ENCODE data around the gene ABHD12B. TPM values are rescaled to one million over a fixed set of nuclear protein-coding genes. Genes with fewer than 3 reads are reported as not detected.

The ABHD12B gene
- total RNA-seq, 1 donor from 2014 or later: not detected

- FAIRE-seq (no peak), DNase-seq (ENCODE audit: low read depth) (no peak)
- Histone ChIP-seq H3K79me2 (ENCODE audit: insufficient read depth, low read length) (no peaks in the 10 kb centered on the region), H3K4me2 (ENCODE audit: low read length) (no peak overlapping the region), H3K27ac (ENCODE audit: low read depth, low read length) (no peak overlapping the region), H3K4me1 (ENCODE audit: insufficient read depth, low read length) (peaks cover 4% of the 10 kb centered on the region), H3K9ac (ENCODE audit: low read length) (no peak overlapping the region), H3K36me3 (ENCODE audit: insufficient read depth, low read length) (no peaks in the 10 kb centered on the region), H3K27me3 (ENCODE audit: insufficient read depth, low read length) (no peaks in the 10 kb centered on the region), H3K4me3 (ENCODE audit: insufficient read depth, low read depth, low read length) (no peak overlapping the region), H3K9me3 (ENCODE audit: insufficient read depth, low read depth, low read length) (no peaks in the 10 kb centered on the region), H4K20me1 (ENCODE audit: insufficient read depth, low read length) (no peaks in the 10 kb centered on the region), H2AFZ (ENCODE audit: low read depth, low read length) (no peak overlapping the region)
- Mint-ChIP-seq H3K4me3 (ENCODE audit: unreplicated experiment) (no peak overlapping the region), H3K27ac (ENCODE audit: unreplicated experiment) (no peak overlapping the region), H3K27me3 (ENCODE audit: low read depth, unreplicated experiment) (peaks cover 6% of the 10 kb centered on the region), H3K4me1 (ENCODE audit: low read depth, unreplicated experiment) (no peaks in the 10 kb centered on the region), H3K9me3 (ENCODE audit: unreplicated experiment) (no peaks in the 10 kb centered on the region), H3K36me3 (ENCODE audit: low read depth, unreplicated experiment) (no peaks in the 10 kb centered on the region)
- TF ChIP-seq EZH2 (IDR thresholded peaks at IDR 0.05; ENCODE audit: insufficient read depth, low read length): no peak
- TF ChIP-seq CTCF (IDR thresholded peaks at IDR 0.05; ENCODE audit: insufficient read depth, low read depth, low read length): no peak
These were observed 17.3 kb upstream of the ABHD12B start for GRCh38 chr14:50854521-50854920.

GRCh38 chr14:50855558-50855957 lies 16.3 kb upstream of the ABHD12B start:
- H3K4me1 ChIP-seq (ENCODE audit: insufficient read depth, low read length): peaks cover 10% of the 10 kb centered on the region

More at GRCh38 chr14:50855558-50855957, 16.3 kb upstream of the ABHD12B start:
- H3K27me3 ChIP-seq (ENCODE audit: insufficient read depth, low read length): no peaks in the 10 kb centered on the region
- no peak overlapping the region for H3K4me3 ChIP-seq (ENCODE audit: insufficient read depth, low read depth, low read length)
- no peaks in the 10 kb centered on the region for H3K36me3 ChIP-seq (ENCODE audit: insufficient read depth, low read length)
- no peaks in the 10 kb centered on the region for H3K9me3 ChIP-seq (ENCODE audit: insufficient read depth, low read depth, low read length)
- DNase-seq (ENCODE audit: low read depth) (no peak), FAIRE-seq (no peak)
- no peak overlapping the region for H3K9ac ChIP-seq (ENCODE audit: low read length)
- no peak overlapping the region for H2AFZ ChIP-seq (ENCODE audit: low read depth, low read length)
- H3K4me3 Mint-ChIP-seq (ENCODE audit: unreplicated experiment): no peak overlapping the region
- no peaks in the 10 kb centered on the region for H3K79me2 ChIP-seq (ENCODE audit: insufficient read depth, low read length)
- H4K20me1 ChIP-seq (ENCODE audit: insufficient read depth, low read length): no peaks in the 10 kb centered on the region
- no peak overlapping the region for H3K27ac Mint-ChIP-seq (ENCODE audit: unreplicated experiment)
- peaks cover 2% of the 10 kb centered on the region for H3K4me1 Mint-ChIP-seq (ENCODE audit: low read depth, unreplicated experiment)
- no peaks in the 10 kb centered on the region for H3K9me3 Mint-ChIP-seq (ENCODE audit: unreplicated experiment)
- H3K27ac ChIP-seq (ENCODE audit: low read depth, low read length): no peak overlapping the region
- TF ChIP-seq EZH2 (IDR thresholded peaks at IDR 0.05; ENCODE audit: insufficient read depth, low read length): no peak
- no peak for TF ChIP-seq CTCF (IDR thresholded peaks at IDR 0.05; ENCODE audit: insufficient read depth, low read depth, low read length)
- no peak overlapping the region for H3K4me2 ChIP-seq (ENCODE audit: low read length)
- no peaks in the 10 kb centered on the region for H3K36me3 Mint-ChIP-seq (ENCODE audit: low read depth, unreplicated experiment)
- peaks cover 6% of the 10 kb centered on the region for H3K27me3 Mint-ChIP-seq (ENCODE audit: low read depth, unreplicated experiment)
